Measurements from ENCODE around the gene PSAT1. TPM values are rescaled to one million over a fixed set of nuclear protein-coding genes. Genes with fewer than 3 reads are reported as not detected.
"Not testable (repeated sequence)": the region's sequence is repeated elsewhere in the genome, so short reads cannot be mapped to it uniquely, and the experiment has no call there.

Gene PSAT1
- 17.1 TPM for total RNA-seq

DNA sequence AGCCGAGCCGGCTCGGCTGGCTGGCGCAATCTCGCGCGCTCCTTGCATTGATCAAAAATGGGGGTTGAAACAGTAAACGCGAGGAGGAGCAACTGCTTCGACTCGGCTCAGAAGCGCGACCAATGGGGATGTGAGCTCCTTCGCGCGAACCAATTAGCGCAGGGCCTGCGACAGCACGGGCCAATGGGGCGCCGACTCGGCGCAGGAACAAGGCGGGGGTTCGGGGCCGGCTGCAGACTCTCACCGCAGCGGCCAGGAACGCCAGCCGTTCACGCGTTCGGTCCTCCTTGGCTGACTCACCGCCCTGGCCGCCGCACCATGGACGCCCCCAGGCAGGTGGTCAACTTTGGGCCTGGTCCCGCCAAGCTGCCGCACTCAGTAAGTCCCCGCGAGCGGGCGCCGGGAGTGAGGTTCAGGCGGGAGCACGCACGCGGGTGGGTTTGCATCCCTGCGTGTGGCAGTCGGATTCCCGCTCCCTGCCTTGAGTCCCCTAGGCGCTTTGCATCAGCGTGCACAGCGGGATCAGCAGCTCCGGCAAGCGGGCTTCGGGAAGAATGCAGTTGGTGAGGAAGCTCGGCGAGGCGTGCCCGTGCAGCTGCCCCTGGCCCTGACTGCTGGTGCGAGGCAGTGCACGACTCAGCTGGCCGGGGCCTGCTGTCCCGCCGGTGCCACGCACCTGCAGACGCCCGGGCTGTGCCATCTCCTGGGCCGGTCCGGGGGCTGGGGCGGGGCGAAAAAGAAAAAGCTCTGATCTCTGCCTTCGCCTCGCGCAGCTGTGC, at the start of gene PSAT1:
TSS of gene PSAT1 (plus strand) at position 233 of the 779 bp plus-strand sequence. CDS start at position 319, 86 bp downstream.
- peak; percentile 91 to 93 for DNase-seq (ENCODE audit: low spot score in 2 of 2)
- FAIRE-seq, result no peak

DNA sequence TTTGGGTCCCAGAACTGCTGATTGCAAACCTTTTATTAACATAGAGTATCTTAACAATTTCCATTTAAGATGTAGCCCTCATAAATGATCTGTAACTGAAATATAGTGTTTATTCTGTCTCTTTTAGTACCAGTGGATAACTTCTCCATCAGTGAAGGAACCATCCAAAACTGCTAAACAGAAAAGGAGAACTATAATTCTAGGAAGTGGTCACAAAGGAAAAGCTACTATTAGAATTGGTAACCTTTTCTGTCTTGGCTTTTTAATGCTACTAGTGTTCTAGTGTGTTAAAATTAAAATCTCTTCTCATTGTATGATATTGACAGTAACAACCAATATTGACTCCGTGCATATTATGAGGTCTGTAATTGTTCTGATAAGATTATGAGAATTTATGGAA, 48.3 kb upstream of the PSAT1 start:
- FAIRE-seq (no peak), DNase-seq (ENCODE audit: low spot score in 2 of 2) (no peak)

DNA sequence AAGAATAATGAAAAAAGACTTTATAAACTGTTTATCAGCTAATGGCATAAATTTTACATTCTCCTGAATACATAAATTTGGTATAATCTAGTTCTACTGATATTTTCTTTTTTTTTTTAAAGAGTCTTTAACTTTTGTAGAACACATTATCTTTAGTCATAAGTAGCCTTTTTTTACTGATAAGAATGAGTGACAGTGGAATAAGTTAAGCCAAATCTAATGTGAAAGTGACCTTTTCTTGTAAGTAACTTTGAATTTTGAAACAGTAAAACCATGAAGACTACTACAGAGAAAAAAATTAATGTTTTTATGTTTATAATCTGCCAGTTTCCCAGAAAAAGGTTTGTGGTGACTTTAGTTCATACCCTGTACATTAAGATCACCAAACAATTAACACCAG, 47.4 kb upstream of the PSAT1 start:
- no peak for DNase-seq (ENCODE audit: low spot score in 2 of 2)
- FAIRE-seq, result peak; percentile 76

DNA sequence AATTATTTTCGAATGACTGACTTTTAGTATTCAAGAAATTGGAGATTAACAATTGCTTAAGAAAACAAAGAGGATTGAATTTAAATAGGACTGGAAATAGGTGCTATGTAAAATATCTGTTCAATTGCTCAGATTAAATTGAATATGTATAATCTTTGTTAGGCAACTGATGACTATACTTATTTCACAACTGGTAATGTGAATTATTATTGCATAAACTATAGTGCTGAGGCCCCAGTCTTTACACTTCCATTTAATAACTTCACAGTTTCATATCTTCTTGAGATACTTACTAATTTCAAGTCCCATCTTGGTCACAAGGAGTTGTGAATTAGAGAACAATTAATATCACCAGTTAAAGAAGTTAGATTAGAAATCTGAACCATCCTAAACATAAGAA, 44.3 kb upstream of the PSAT1 start:
- FAIRE-seq, result no peak
- no peak for DNase-seq (ENCODE audit: low spot score in 2 of 2)

DNA sequence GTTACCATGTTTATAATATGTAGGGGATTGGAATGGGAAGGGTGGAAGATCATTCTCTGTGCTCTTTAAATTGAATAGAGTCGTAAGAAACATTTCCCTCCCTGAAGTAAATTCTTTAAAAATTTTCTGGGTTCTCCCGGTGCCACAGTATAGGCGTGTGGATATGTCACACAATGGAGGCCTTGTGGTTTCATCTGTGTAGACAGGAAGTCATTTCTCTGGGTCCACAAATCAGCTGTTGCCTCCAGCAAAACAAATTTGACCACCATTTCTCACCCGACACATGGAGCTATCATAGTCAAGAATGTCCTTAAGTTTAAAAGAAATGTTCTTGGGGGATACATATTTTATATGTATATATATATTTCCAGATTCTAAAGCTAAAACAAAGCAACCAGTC, 43.6 kb upstream of the PSAT1 start:
- FAIRE-seq (no peak), DNase-seq (ENCODE audit: low spot score in 2 of 2) (no peak)

DNA sequence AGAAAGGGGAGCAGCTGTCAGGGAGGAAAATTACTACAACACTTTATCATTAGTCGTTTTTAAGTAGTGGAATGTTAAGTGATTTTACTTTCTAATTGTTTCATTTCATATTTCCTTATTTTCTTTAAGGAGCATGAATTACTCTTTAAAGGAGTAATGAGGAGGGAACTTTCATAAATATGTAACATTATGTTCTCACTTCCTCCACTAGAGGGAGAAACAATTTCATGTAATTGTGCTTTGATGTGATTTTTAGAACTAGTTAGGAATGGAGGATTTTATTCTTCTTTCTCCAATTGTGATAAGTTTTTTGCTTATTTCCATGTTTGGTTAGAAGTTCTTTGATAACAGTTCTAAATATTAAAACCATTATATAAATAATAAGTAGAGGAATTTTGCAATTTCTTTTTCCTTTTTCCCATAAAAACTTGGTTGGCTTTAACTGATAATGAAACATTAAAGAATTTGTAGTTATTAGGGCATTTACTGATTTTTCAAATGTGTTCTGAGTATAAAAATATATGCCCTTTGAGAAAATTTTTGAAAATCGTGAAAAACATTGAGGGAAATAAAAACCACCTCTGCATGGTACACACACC, 35.4 kb upstream of the PSAT1 start:
- FAIRE-seq (peak; percentile 99), DNase-seq (ENCODE audit: low spot score in 2 of 2) (peak in 1 of 2 donors; percentile 18)

DNA sequence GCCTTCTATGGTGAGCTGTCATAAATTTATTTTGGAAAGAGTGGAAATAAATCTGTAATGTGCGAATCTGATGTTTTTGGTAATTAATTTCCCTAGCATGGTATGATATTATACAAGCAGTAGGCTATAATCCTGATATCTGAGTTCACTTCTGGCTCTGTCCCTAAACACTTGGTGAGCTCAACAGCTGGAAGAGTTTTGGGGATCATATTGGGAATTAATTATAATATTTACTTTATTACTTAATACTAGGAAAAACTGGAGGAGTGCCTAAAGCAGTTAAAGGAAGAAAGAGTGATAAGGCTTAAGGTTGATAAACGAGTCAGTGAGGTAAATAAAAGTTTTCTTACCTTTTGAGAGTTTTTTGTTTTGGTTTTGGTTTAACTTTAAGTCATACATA, 34.3 kb upstream of the PSAT1 start:
- FAIRE-seq (no peak), DNase-seq (ENCODE audit: low spot score in 2 of 2) (no peak)

DNA sequence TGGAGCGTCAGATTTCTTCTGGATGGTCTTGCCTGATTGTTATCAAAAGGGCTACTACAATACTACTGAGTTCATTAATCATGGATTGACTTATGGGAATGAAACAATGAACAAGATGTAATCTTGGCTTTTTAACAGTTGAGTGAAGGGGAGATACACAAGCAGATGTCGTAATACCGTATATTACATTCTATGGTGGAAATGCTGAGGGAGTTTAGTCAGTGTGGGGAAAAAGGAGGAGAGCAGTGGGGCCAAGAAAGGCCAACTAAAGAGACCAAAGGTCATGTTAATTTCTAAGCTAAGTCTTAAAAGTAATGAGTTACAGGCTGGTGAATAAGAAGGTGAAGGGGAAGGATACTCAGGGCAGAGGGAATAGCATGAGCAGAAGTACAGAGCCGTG, 29.0 kb upstream of the PSAT1 start:
- DNase-seq (ENCODE audit: low spot score in 2 of 2) (no peak), FAIRE-seq (no peak)

DNA sequence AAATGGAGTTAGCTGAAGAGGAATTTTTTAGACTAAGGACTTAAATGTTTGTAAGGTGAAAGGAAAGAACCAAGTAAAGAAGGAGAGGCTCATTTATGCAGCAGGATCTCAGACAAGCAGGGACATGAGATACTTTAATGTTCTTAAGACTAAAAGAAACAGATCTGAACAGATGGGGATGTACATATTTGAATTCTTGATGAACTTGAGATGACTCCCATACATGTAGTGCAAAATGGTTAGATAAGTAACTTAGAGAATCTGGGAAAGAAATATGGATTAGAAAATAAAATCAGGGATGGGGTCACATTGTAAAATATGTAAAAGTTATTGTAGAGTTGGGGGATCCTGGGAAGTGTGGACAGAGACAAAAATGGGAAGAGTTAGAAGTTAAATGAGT, 27.1 kb upstream of the PSAT1 start:
- FAIRE-seq, result no peak
- DNase-seq (ENCODE audit: low spot score in 2 of 2), result no peak

DNA sequence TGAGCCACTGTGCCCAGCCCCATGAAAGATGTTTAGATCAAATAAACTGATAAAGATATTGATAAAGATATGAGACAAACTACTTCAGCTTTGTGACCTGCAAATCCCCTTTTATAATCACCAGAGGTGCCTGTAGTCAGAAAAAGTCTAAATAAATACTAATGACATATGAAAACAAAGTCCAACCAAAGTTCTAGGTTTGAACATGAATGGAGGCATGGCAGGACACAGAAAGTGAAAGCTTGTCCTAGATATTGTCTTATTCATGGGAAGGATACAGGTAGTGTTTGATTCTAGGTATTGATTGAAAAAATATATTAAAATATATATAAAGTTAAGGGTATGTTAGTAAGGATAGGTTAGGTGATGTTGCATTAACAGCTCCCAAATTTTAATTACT, 24.6 kb upstream of the PSAT1 start:
- FAIRE-seq, result no peak
- no peak for DNase-seq (ENCODE audit: low spot score in 2 of 2)

DNA sequence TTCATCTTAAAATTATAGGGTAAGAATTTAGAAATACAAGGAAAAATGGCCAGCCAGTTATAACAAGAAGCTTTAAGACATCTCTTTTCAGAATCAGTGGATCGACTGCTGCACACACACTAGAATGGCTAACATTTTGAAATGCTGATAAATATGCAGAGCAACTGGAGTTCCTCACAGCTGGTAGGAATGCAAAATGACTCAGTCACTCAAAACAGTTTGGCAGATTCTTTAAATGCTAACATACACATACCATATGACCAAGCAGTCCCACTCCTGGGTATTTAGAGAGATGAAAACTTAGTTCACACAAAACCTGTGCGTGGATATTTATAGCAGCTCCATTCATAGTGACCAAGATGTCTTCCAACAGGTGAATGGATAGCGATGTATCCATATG, 23.2 kb upstream of the PSAT1 start:
- FAIRE-seq (no peak), DNase-seq (ENCODE audit: low spot score in 2 of 2) (no peak)

DNA sequence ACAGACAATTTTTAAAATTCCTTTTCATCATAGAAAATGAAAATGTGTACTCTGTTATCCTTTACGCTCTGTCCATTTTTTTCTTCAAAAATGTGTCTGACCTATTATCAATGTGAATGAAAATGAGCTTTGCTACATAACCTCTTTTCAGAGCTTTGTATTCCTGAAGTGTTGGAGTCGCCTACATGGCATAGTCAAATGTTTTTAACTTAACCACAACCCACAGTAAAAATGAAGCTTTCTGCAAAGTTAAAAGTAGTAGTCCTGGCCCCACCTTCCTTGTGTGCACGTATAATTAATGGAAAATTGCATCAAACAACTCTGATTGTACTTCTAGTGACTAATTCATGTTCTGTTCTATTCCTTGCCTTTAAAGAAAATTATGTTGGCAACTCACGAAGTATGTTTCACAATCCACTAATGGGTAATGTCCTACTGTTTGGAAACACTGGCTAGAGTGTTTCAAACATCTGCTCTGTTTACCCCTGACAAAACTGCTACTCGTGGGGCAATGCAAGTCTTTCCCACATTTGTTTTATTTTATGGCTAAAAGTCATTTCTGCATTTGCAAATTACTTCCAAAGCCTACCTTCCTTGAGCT, 18.6 kb upstream of the PSAT1 start:
- DNase-seq (ENCODE audit: low spot score in 2 of 2) (no peak), FAIRE-seq (no peak)

DNA sequence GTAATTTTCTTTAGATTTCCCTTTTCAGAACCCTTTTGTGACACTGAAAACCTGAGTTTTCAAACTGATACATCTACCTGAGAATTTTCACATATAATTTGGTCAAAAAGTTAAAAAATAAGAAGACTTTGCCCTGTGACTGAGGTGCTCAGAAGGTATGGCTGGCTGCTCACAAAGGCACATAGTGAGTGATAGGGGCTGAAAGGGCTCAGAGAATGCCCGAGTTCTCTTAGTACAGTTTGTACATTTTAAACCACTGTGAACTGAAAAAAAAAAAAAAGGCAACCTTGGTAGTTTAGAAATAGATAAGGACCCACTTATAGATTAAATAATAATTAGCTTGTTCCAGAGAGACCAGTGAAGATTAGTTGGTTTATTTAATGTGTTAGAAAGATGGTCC, 18.1 kb upstream of the PSAT1 start:
- FAIRE-seq (no peak), DNase-seq (ENCODE audit: low spot score in 2 of 2) (no peak)

DNA sequence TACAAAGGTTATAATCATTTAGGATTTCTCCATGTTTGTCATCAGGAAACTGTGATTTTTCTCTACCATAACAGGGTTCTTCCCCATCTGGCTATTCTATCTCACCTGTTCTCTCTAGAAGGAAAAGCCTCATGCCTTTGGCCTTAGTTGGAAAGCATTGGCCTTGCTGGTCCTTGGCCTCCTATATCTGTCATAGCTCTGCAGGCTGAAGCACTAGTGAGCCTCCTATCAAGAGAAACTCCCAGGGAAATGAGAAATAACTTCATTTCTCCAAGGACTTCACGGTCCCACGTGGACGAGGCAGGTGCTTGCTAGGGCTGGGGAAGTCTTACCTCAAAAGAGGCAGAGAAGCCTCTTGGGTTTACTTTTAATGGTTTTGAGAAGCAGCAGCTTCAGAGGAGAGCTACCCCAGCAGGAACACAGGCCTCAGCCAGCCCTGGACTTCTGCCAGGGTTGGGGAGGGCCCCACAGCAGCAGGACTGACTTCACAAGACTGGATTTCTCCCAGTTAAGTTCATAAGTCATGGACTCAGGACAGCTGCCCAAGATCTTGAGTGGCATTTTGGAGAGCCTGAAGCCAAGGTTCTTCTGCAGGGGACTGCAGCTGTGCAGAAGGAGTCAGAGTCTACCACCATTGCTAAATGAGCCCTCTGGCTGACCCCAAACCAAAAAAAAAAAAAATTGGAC, 15.8 kb upstream of the PSAT1 start:
- DNase-seq (ENCODE audit: low spot score in 2 of 2) (peak in 1 of 2 donors; percentile 20), FAIRE-seq (no peak)

DNA sequence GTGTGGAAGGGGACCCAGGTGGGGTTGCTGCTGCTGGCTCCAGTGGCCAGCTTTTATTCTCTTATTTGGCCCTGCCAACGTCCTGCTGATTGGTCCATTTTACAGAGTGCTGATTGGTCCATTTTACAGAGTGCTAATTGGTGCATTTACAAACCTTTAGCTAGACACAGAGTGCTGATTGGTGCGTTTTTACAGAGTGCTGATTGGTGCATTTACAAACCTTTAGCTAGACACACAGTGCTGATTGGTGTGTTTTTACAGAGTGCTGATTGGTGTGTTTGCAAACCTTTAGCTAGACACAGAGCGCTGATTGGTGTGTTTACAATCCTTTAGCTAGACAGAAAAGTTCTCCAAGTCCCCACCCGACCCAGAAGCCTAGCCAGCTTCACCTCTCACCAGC, 12.7 kb upstream of the PSAT1 start:
- not testable (repeated sequence) for DNase-seq (ENCODE audit: low spot score in 2 of 2); FAIRE-seq

DNA sequence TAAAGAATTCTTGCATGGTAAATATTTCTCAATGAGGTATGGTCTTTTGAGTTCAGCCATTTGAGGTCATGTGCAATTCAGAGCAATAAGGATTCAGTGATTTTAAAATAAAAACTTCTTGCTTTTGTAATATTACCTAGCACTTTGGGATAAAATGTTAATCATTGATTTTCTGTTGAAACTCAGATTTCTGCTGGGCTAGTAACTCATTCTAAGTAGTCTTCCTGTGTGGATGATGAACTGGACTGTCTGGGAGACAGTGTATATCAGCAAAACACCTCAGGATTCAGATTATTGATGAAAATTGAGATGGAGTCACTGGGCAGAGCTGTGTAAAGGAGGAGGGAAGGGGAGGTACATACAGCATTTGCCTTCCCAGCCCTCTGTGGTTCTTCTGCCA, 10.8 kb upstream of the PSAT1 start:
- DNase-seq (ENCODE audit: low spot score in 2 of 2) (no peak), FAIRE-seq (no peak)

DNA sequence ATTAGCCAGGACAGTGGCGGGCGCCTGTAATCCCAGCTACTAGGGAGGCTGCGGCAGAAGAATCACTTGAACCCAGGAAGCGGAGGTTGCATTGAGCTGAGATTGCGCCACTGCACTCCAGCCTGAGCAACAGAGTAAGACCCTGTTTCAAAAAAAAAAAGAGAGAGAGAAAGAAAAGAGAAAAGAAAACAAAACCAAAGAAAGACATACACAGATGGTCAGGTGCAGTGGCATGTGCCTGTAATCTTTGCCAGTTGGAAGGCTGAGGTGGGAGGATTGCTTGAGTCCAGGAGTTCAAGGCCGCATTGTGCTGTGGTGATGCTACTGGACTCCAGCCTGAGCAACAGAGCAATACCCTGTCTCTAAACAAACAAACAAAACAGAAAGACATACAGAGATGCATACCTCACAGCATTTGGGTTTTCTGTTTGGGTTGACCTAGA, 10.0 kb upstream of the PSAT1 start:
- FAIRE-seq, result no peak
- DNase-seq (ENCODE audit: low spot score in 2 of 2), result no peak

DNA sequence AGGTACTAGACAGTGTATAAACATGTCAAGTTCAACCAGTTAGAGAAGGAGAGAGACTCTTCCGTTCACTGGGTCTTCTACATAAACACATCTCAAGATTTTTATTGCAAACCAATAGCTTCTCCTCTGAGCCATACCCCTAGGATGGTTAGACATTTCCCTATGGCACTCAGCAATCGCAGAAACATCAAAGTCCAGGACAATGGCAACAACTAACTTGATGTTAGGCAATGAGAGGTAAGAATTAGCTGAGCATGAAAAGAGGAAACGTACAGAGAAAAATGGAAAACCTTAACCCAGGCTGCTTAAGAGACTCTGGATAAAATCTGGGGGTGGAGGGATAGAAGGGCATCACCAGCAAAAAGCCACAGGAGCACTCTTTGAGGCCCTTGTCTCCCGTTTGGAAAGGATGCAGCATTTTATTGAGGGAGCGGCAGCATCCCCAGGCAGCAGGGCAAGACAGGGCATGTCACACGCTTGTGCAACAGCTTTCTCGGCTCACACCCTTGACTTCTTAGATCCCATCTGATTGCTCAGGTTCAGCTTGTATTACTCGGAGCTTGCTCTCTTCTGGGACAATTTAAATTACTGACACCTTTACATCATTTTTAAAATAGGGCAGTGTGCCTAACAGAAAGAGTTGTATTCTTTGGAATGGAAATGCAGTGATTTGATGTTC, 8.6 kb upstream of the PSAT1 start:
- FAIRE-seq, result no peak
- DNase-seq (ENCODE audit: low spot score in 2 of 2), result no peak

DNA sequence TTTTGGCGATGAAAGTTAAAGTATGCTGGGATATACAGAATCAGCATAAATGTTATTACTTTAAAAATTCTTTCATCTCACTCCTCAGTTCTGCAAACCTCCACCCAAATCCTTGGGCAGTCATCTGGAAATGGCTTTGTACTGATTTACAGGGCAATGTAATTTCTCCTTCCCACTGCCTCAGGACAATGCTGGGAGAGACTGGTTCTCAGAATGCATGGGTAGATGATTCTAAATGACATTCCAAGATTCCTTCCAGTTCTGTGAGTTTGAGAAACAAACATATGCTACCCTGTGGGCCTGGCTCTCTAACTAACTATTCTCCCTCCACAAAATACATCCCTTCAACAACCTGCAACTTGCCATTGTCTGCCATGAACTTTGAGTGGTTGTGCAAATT, 7.5 kb upstream of the PSAT1 start:
- no peak for DNase-seq (ENCODE audit: low spot score in 2 of 2)
- no peak for FAIRE-seq

DNA sequence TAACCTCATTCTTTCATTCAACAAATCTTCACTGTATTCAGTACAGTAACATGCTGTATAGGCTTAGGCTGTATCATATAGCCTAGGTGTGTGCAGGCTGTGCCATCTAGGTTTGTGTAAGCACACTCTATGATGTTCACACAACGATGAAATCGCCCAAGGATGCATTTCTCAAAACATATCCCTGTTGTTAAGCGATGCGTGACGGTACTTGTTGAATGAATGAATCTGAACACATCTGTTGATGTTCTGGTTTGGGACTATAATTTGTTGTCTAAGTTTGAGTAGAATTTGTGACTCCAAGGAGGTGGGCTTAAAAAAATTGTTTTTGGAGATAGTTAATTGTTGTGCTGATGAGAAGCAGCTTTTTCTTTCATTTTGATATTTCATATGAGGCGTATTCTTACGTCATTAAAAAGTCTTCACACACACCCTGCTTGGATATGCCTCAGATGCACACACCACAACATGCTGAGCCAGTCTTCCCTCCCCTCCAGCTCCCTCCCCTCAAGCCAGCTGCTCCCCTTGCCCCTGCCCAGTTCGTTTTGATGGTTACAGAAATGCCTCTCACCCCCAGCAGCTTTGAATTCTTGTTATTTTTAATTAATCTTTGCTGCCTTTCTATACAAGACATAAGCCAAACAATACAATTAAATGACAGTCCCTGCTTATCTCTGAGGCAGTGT, 5.5 kb upstream of the PSAT1 start:
- FAIRE-seq (no peak), DNase-seq (ENCODE audit: low spot score in 2 of 2) (no peak)
